GM21447 (cell line): ENCODE results near the gene ZSCAN10.

Experiments used
- ATAC-seq: cut with Tn5 transposase; IDR thresholded peaks from one replicate; pipeline ENCODE4 v1.9.1; 2021; ENCODE audit not compliant: unreplicated experiment

The ZSCAN10 gene

GRCh38 chr16:3112058-3112880, 13.2 kb upstream of the ZSCAN10 start, which contains the start of gene ZNF205:
ZNF205 (plus strand) TSS chr16:3112586; CDS start chr16:3113431, 845 bp downstream.
- no peak for ATAC-seq

- ATAC-seq, result peak; percentile 74
Measured at GRCh38 chr16:3106205-3106928, 7.3 kb upstream of the ZSCAN10 start.

GRCh38 chr16:3101841-3102470, 2.9 kb upstream of the ZSCAN10 start:
- no peak for ATAC-seq

GRCh38 chr16:3101018-3101840, 2.1 kb upstream of the ZSCAN10 start:
- no peak for ATAC-seq

- no peak for ATAC-seq
Measured at GRCh38 chr16:3099732-3100499, 822 bp upstream of the ZSCAN10 start.

- ATAC-seq, result no peak
Measured at GRCh38 chr16:3099395-3099731, 269 bp upstream of the ZSCAN10 start.

GRCh38 chr16:3097266-3097665, 1.8 kb downstream of the ZSCAN10 start:
- no peak for ATAC-seq

GRCh38 chr16:3096362-3096761, 2.7 kb downstream of the ZSCAN10 start:
- ATAC-seq, result no peak

GRCh38 chr16:3095869-3096268, 3.2 kb downstream of the ZSCAN10 start:
- peak; percentile 68 for ATAC-seq

GRCh38 chr16:3094289-3095027, 4.6 kb downstream of the ZSCAN10 start:
- no peak for ATAC-seq

- ATAC-seq, result no peak
Measured at GRCh38 chr16:3092501-3092941, 6.6 kb downstream of the ZSCAN10 start.

- ATAC-seq, result no peak
Measured at GRCh38 chr16:3091551-3091950, 7.5 kb downstream of the ZSCAN10 start.

- ATAC-seq, result no peak
Measured at GRCh38 chr16:3089717-3090592, 9.1 kb downstream of the ZSCAN10 start.

GRCh38 chr16:3088925-3089716, 10.0 kb downstream of the ZSCAN10 start:
- ATAC-seq, result no peak

GRCh38 chr16:3088450-3088849, 10.6 kb downstream of the ZSCAN10 start:
- ATAC-seq, result no peak

- ATAC-seq, result no peak
Measured at GRCh38 chr16:3087243-3088235, 11.6 kb downstream of the ZSCAN10 start.
